ENCODE data around the gene PFDN1. TPM values are rescaled to one million over a fixed set of nuclear protein-coding genes. Genes with fewer than 3 reads are reported as not detected.

The PFDN1 gene
- total and polyA plus RNA-seq, 8 donors: 45.7 to 98.9 (median 87.3) TPM

- intact Hi-C loops (cut with DNase I): loop anchor here in 1 of 2 donors (10.0 kb wide), 1 partner anchor 96 kb away; no protein-coding TSS in a partner anchor
- Histone ChIP-seq H3K4me1 (peaks cover 9 to 88% of the 10 kb centered on the region in 2 donors), H3K27ac (no peak overlapping the region), H3K9me3 (no peaks in the 10 kb centered on the region), H3K4me3 (no peak overlapping the region), H3K36me3 (peaks cover 0 to 46% of the 10 kb centered on the region in 2 donors), H3K27me3 (no peaks in the 10 kb centered on the region)
- ATAC-seq (no peak), DNase-seq (no peak)
- no peak for TF ChIP-seq CTCF (IDR thresholded peaks at IDR 0.05)
Measured at GRCh38 chr5:140340605-140341121, 37.8 kb upstream of the PFDN1 start.

GRCh38 chr5:140339636-140340035 is 36.7 kb upstream of the PFDN1 start:
- intact Hi-C loops (cut with DNase I): loop anchor here in 1 of 2 donors (10.0 kb wide), 1 partner anchor 95 kb away; no protein-coding TSS in a partner anchor
- no peak for ATAC-seq
- no peaks in the 10 kb centered on the region for H3K9me3 ChIP-seq
- no peaks in the 10 kb centered on the region for H3K27me3 ChIP-seq
- TF ChIP-seq CTCF (IDR thresholded peaks at IDR 0.05): no peak
- H3K4me3 ChIP-seq: no peak overlapping the region
- peaks cover 0 to 55% of the 10 kb centered on the region in 2 donors for H3K36me3 ChIP-seq
- H3K4me1 ChIP-seq: peaks cover 0 to 79% of the 10 kb centered on the region in 2 donors
- no peak overlapping the region for H3K27ac ChIP-seq
- DNase-seq: no peak

- H3K4me3 ChIP-seq: no peak overlapping the region
- H3K9me3 ChIP-seq: no peaks in the 10 kb centered on the region
- intact Hi-C loops (cut with DNase I): no loop called here
- no peak overlapping the region for H3K27ac ChIP-seq
- ATAC-seq: no peak
- H3K4me1 ChIP-seq: peaks cover 0 to 72% of the 10 kb centered on the region in 2 donors
- no peaks in the 10 kb centered on the region for H3K27me3 ChIP-seq
- TF ChIP-seq CTCF (IDR thresholded peaks at IDR 0.05): no peak
- DNase-seq: no peak
- H3K36me3 ChIP-seq: peaks cover 0 to 62% of the 10 kb centered on the region in 2 donors
Measured at GRCh38 chr5:140338908-140339307, 36.0 kb upstream of the PFDN1 start.

- no peak for DNase-seq
- H3K9me3 ChIP-seq: no peaks in the 10 kb centered on the region
- H3K36me3 ChIP-seq: peaks cover 0 to 68% of the 10 kb centered on the region in 2 donors
- H3K27ac ChIP-seq: no peak overlapping the region
- intact Hi-C loops (cut with DNase I): no loop called here
- no peak overlapping the region for H3K4me3 ChIP-seq
- no peak for ATAC-seq
- peaks cover 0 to 66% of the 10 kb centered on the region in 2 donors for H3K4me1 ChIP-seq
- TF ChIP-seq CTCF (IDR thresholded peaks at IDR 0.05): no peak
- H3K27me3 ChIP-seq: no peaks in the 10 kb centered on the region
Measured at GRCh38 chr5:140338336-140338735, 35.4 kb upstream of the PFDN1 start.

- intact Hi-C loops (cut with DNase I): no loop called here
- H3K4me1 ChIP-seq: peaks cover 0 to 61% of the 10 kb centered on the region in 2 donors
- H3K27me3 ChIP-seq: no peaks in the 10 kb centered on the region
- H3K4me3 ChIP-seq: no peak overlapping the region
- no peak overlapping the region for H3K27ac ChIP-seq
- no peak for TF ChIP-seq CTCF (IDR thresholded peaks at IDR 0.05)
- peaks cover 0 to 72% of the 10 kb centered on the region in 2 donors for H3K36me3 ChIP-seq
- no peaks in the 10 kb centered on the region for H3K9me3 ChIP-seq
- no peak for ATAC-seq
- no peak for DNase-seq
Measured at GRCh38 chr5:140337880-140338279, 35.0 kb upstream of the PFDN1 start.

Measured in left lung (tissue), 10 donors.